HL-60 (cell line): ENCODE measurements around the gene KCNJ4.

Experiments
- CTCF ChIP-seq: IDR thresholded peaks from one replicate; pipeline ENCODE4 v1.5.1; 2011; ENCODE audit warnings: low read length, control low read depth, inconsistent platforms; ENCODE audit not compliant: insufficient read depth
- GABPA ChIP-seq: IDR thresholded peaks from 2 replicates; pipeline ENCODE4 v1.6.1; 2012; ENCODE audit warnings: low read depth
- POLR2AphosphoS5 ChIP-seq: IDR thresholded peaks from 2 replicates; pipeline ENCODE4 v1.6.1; 2012; ENCODE audit warnings: low read depth
- REST ChIP-seq: IDR thresholded peaks from 2 replicates; pipeline ENCODE4 v1.6.1; 2012; ENCODE audit warnings: low read depth; ENCODE audit not compliant: insufficient replicate concordance
- SPI1 ChIP-seq: IDR thresholded peaks from 2 replicates; pipeline ENCODE4 v1.6.1; 2012; ENCODE audit warnings: low read depth, mild to moderate bottlenecking, borderline replicate concordance

GRCh38 chr22:38456841-38457699, 2.1 kb upstream of the KCNJ4 start:
- TF ChIP-seq CTCF (no peak), REST (no peak), GABPA (no peak), POLR2AphosphoS5 (no peak), SPI1 (no peak)
